Measurements from ENCODE around the gene CCDC112.
A peak's percentile ranks its signal among the peaks of the same experiment; 100 is the strongest.
"Not testable (repeated sequence)": the region's sequence is repeated elsewhere in the genome, so short reads cannot be mapped to it uniquely, and the experiment has no call there.

Gene CCDC112

DNA sequence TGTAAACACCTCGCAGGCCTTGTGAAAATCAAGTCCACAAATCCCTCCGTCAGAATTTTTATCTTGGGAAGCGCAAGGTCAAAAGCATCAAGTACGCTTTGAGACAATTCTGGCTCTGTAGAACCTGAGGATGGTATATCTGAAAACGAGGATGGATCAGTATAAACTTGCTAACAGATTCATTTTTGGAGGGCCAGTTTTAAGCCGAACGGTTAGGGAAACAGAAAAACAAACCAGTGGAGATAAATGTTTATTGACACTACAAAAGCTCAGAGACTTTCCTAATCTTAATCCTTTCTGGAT lies 33.4 kb downstream of the CCDC112 start:
- DNase-seq (ENCODE audit: extremely low read depth in 1 of 2, low read depth in 1 of 2), result no peak

DNA sequence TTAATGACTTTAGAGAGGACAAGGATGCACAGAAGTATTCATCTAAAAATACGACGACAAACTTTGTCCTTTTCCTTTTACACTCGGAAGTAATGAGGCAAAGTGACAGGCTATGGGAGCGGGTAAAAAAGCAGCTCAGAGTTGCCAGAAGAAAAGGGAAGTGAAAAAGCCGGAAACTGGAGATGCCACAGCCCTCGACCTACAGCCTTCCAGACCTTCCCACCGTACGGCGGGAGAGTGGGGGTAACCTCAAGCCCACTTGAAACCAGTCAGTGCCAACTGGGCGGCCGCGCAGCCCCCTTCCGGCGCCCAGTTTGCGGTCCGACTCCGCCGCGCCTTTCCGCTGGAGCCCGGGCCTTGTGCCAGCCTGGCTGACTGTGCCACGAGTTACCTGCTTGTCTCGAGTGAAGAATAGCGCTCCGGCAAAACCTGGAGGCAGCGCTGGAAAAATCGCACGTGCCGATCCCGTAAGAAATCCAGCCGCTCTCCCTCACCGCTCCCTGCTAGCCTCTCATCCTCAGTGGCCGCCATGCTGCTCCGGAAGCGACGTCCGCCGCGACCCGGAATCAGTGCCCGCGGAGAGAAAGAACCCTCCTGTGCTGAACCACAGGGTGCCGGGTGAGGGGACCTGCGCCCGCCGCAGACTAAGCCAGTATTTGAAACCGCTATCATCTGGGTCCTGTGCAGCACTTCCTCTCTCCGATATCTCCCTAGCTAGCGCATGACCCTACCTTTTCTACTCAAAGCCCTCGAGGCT lies 34.0 kb downstream of the CCDC112 start, which contains the start of gene PGGT1B:
PGGT1B (minus strand) TSS at position 557 of the 757 bp plus-strand sequence; CDS start at position 531, 26 bp downstream.
- DNase-seq (ENCODE audit: extremely low read depth in 1 of 2, low read depth in 1 of 2), result peak; percentile 18 to 45

DNA sequence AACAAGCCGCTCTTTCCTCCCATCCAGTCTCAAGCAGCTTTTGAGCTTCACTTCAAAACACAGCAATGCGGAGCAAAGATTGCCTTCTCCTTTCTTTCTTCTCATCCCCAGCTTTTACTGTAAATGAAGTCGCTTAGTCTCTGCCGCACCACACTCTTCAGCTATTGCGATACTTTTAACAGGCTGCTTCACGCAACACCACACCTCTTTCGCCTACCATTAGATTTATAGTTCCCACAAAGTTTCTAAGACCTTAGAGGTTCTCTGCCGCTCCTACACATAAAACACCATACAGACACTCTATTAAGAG lies 34.5 kb downstream of the CCDC112 start:
- no peak for DNase-seq (ENCODE audit: extremely low read depth in 1 of 2, low read depth in 1 of 2)

DNA sequence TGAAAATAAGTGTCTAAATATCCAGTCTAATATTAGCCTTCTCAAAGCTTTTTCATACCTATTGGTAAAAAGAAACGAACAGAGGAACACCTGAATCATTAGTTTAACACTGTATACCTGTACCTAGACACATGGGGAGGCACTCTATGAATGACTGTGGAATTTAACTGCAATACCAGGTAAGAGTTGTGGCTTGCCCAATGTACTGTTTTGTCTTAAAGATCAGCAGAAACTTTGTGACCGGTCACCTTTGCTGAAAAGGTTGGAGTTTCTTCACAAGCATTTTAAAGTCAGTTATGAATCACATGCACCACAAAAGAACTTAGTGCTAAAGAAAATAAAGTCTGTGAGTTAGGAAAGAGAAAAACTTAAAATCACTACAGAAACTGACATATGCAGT lies 36.2 kb downstream of the CCDC112 start:
- DNase-seq (ENCODE audit: extremely low read depth in 1 of 2, low read depth in 1 of 2), result no peak

DNA sequence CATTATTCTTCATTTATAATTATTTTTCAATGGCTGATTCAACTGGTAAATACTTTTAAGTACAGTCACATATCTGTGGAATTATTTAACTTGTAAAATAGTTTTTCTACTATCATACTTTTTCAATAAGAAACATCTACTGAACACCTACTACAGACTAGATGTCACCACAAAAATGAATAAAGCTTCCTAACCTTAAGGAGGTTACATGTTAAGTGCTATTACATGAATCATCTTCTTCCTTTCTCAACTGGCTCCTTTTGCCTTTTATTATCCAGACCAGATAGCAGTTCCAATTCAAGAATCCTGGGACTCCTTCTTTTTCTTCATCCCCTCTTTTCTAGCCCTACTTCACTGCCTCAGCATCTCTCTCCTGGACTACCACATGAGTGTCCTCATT lies 38.5 kb downstream of the CCDC112 start:
- DNase-seq (ENCODE audit: extremely low read depth in 1 of 2, low read depth in 1 of 2), result no peak

DNA sequence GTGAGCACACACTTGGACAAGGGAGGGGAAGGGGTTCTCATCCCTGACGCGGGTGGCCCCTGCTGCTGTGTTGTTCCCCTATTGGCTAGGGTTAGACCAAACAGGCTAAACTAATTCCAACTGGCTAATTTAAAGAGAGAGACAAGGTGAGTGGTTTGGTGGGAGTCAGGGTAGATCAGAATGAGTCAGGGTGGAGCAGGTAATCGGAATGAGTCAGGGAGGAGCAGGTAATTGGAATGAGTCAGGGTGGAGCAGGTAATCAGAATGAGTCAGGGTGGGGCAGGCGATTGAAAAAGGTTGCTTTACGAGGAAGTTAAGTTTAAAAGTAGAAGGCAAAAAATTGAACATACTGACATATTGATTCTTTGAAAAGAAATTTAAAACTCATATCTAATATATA lies 47.1 kb downstream of the CCDC112 start:
- DNase-seq (ENCODE audit: extremely low read depth in 1 of 2, low read depth in 1 of 2), result not testable (repeated sequence)

DNA sequence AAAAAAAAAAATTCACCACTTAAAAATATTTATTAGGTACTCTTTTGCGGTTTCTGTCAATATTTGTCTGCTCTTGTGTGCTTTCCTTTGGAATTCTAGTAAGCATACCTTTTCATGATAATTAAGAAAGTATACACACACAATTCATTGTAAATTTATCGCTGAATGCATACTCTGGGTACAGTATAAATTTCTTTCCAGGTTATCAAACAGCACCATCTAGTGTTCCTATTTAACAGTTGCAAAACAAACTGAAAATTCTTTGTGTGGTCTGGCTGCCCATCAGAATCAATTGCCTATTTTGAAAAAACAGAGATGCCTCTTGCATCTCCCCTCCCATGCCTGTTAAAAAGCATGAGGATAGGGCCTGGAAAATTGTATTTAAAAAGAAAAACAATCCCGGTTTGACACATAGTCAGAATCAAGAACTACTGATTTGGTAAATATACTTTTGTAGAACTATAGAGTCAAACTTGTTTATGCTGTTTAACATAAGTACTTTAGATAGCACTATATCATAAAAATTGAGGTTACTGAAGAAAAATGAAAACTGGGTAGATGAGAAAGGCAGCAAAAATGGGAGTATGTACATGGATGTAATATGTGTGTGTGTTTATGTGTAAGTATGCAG lies 50.0 kb downstream of the CCDC112 start:
- DNase-seq (ENCODE audit: extremely low read depth in 1 of 2, low read depth in 1 of 2), result no peak

DNA sequence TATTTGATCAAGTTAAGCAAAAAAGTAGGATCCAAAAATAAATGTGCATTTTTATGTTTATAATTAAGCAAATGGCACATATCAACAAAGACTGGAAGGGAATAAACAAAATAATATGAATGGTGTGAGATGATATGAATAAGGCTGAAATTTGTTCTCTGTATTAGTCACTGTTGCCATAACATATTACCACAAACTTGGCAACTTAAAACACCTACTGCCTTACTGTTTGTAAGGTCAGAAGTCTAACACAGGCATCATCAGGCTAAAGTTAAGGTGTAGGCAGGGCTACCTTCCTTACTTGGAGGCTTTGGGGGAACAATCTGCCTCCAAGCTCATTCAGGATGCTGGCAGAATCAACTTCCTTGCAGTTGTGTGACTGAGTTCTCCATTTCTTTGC lies 53.0 kb downstream of the CCDC112 start:
- no peak for DNase-seq (ENCODE audit: extremely low read depth in 1 of 2, low read depth in 1 of 2)

DNA sequence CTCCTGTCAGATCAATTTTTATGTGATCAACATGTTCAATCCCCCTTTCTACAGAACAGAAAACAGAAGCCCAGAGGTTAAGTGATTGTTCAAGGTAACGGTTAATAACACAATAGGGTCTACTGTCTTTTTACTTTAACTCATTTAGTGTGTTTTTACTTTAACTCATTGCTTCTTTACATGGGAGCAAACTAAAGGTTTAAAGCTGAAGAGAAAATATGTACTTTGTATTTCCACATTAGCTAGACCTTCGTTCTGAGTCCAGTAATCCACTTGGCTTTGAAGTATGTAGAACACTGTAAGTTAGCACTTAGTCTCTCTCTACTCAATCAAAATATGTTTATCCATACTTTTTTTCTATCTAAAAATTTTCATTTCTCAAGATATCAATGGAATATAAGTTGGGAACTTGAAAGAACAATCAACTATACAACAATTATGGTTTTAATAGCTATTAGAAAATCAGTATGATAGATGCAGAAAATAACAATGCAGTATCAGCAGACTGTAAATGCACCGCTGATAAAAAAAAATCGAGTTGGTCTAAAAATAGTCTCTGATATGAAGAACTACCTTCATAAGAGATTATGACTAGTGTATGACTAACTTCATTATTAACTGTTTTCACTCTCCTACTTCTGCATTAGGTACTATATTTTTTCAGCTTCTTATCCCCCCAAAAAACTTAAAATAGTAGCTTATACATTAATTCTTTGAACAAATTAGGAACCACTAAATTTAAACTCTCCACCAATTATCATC lies 54.4 kb downstream of the CCDC112 start:
- no peak for DNase-seq (ENCODE audit: extremely low read depth in 1 of 2, low read depth in 1 of 2)

DNA sequence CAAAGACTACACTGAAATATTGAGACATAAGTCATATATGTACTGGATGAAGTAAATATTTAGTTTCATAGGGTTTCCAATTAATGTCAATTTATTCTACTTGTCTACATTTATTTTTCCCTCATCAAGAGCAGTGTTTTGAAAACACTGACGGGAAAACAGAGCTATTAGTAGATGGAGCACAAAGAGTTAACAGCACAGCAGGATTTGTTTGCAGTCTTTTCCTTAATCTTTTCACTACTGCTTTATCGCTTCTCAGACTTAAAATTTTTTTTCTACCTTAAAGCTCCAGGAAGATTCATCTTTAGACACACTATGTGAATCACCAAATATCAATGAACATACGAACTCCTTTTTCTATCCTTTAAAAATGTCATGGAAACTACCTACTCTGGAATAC lies 59.4 kb downstream of the CCDC112 start:
- no peak for DNase-seq (ENCODE audit: extremely low read depth in 1 of 2, low read depth in 1 of 2)

DNA sequence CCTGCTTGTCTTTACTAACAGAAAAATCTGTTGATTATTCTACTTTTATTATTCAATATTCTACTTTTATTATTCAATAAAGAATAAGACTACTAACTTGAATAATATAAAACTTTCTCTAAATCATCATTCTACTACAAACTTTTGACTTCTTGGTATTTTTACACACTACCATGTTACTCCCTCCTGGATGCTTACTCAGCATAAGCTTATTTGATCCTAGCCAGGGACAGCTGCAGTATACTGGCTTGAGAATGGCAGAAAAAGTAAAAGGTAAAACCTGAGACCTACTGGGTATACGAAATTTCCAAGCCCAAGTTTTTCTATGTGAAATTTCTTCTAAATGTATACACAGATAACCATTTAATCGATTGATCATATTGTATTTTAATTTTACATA lies 59.9 kb downstream of the CCDC112 start:
- no peak for DNase-seq (ENCODE audit: extremely low read depth in 1 of 2, low read depth in 1 of 2)

DNA sequence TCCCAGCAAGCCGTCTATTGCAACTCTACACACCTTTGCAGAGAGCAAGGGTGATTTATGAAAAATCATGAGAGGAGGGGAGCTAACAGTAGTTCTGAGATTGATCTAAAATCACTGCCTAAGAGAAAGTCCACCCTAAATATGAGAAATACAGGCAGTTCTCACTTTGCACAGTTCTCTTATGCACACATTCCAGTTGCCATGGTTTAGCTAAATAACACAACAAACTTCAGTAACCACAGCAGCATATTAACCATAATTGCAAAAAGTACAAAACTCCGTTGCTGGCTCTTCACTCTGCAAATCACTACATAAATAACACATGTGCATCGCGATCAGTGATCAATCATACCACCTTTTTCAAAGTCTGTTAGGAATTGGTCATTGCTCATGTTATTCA lies 64.9 kb downstream of the CCDC112 start:
- no peak for DNase-seq (ENCODE audit: extremely low read depth in 1 of 2, low read depth in 1 of 2)

DNA sequence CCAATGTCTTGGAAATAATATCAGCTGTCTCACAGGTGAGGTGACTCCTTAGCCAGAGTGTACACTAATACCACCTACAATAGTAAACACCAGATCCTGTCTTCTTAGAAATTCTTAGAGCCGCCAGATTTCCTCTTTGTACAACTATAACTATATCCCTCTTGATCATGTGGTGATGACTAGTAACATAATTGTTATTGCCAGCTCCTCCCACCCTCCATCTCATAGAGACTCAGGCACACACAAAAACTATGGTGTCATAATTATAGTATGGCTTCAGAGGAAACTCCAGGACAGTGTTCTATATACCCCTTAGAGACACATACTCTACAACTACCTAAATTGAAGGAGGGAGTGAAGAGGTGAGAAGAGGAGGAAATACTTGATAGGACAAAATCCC lies 66.8 kb downstream of the CCDC112 start:
- DNase-seq (ENCODE audit: extremely low read depth in 1 of 2, low read depth in 1 of 2), result no peak

DNA sequence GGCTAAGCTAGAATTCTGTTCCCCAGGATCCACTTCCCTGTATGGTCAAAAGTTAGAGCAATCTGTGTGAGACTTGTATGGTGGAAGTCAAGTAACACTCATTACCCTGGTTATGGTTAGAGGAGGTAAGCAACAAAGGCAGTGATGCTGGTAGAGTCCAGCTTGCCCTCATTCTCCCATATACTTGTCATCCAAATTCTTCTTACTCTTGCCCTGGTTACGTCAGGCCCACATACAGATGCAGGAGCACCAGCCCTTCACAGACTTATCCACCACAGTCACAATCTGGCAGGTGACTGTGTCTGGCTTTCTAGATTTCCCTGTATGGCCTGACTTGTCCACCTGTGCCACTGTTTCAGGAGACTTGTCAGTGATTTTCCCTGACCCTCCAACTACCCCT lies 69.2 kb downstream of the CCDC112 start:
- no peak for DNase-seq (ENCODE audit: extremely low read depth in 1 of 2, low read depth in 1 of 2)

Measured in activated CD8-positive, alpha-beta memory T cell treated with anti-CD3 and anti-CD28 coated beads for 1 hour (primary cell).